GM21515 (cell line): ENCODE data around the gene ANAPC7.
"Not testable (repeated sequence)": the region's sequence is repeated elsewhere in the genome, so short reads cannot be mapped to it uniquely, and the experiment has no call there.

Experiments used
- ATAC-seq: cut with Tn5 transposase; IDR thresholded peaks from one replicate; pipeline ENCODE4 v1.9.1; 2021; ENCODE audit not compliant: unreplicated experiment

ANAPC7 gene

DNA sequence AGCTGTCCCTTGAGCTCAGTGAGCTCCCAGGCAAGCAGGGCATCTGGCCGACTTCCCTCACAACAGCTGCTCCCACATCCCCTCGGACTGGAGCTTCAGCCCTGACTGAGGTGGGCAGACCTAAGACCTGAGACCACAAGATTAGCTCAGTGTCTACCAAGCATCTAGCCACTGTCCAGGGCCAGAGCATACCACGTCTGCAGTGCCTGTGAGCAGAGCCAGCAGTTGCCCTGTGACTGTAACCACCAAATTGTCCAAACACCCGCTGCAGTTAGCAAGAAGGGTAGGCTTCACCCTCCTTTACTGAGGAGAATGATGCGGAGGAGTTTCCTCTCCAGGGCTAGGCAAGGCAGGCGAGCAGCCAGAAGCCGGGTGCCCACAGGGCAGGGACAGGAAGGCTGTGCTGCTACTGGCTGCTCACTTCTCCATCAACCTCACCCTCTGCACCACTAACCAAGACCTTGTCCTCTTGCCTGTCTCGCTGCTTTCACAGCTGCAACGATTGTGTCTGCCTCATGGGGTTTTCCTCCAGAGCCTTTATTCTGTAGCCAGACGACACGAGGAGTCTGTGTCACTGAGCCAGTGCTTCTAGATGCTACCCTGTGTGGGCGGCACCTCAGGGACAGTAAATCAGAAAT lies 53.9 kb downstream of the ANAPC7 start:
- no peak for ATAC-seq

DNA sequence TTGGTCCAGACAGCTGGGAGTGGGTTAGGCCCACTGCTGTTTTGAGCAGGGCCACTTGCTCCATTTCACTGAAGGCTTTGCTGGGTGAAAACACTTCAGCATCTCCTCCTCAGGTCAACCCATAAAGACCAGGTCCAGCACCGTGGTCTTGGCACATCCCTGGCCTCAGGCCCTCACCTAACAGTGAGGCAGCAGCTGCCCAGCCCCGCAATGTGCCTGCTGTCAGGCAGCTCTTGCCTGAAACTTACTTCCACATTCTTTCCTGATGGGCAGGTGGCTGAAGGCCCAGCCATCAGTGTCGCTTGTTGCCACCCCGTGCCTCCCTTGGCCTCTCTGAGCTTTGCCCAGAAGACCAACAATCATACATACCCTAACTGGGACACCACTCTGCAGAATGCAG lies 54.4 kb downstream of the ANAPC7 start:
- ATAC-seq = no peak

DNA sequence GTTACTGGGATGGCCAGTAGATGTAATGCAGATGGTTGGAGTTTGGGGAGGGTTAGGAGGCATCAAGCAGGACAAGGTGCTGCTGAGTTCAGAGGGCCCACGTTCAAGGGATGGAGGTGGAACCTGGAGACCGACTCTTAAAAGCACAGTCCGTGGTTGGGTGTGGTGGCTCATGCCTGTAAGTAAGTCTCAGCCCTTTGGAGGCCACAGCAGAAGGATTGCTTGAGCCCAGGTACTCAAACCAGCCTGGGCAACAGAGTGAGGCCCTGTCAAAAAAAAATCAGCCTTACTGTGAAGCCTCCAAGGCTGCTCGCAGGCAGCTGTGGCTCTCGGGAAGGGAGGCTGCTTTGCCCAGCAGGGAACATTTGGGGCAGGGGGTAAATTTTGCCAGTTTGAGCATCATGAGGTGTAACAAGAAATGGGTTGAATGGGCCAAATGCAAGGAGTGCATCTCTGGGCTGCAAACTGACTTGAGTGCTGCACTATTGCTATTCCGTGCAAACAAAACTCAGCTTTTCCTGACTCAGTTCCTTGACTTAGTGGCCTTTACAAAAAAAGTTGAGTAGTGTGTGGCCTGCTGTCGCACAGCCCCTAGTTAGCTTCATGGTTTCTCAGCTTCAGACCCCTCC lies 55.0 kb downstream of the ANAPC7 start:
- ATAC-seq = no peak

DNA sequence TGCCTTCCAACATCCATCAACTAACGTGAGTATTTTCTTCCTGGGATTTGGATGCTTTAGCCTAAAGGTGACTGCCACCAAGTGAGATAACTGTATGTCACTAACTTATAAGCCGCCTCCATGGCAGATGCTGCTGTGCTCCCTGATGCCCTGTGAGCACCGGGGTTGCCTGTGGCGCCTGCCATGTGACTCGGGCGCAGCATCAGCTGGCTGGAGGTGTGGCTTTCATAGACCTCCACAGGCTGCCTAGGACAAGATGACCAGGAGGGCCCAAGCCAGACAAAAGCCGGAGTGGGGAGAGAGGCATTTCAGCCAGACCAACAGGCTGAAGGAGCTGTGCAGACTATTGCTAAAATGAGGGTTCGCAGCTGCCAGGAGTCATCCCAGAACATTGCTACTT lies 55.7 kb downstream of the ANAPC7 start:
- no peak for ATAC-seq

DNA sequence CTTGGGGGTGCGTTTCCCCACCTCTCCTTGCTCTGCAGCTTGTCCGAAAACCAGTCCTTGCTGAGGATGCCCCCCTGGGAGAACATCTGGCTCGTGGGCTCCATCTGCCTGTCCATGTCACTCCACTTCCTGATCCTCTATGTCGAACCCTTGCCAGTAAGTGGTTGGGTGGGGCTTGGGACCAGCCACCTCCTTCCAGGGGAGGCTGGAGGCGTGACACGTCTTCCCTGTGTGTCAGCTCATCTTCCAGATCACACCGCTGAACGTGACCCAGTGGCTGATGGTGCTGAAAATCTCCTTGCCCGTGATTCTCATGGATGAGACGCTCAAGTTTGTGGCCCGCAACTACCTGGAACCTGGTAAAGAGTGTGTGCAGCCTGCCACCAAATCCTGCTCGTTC lies 57.5 kb downstream of the ANAPC7 start:
- ATAC-seq = no peak

DNA sequence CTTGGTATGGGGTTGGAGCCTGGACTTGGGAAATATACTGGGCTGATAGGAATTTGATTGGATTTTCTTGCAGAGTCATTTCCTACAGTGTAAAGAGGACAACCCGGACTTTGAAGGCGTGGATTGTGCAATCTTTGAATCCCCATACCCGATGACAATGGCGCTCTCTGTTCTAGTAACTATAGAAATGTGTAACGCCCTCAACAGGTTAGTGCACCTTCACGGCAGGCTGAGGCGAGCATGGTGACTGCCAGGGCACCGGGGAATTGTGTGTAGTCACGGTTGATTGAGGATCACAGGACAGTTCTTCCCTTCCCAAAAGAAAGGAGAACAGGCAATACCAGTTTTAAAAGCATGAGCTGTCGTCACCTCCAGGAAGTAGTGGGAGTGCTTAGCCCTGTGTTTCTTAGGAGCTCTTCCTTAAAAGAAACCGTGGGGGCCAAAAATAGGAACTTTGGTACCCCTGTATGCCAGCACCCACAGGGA lies 58.3 kb downstream of the ANAPC7 start:
- ATAC-seq = no peak

DNA sequence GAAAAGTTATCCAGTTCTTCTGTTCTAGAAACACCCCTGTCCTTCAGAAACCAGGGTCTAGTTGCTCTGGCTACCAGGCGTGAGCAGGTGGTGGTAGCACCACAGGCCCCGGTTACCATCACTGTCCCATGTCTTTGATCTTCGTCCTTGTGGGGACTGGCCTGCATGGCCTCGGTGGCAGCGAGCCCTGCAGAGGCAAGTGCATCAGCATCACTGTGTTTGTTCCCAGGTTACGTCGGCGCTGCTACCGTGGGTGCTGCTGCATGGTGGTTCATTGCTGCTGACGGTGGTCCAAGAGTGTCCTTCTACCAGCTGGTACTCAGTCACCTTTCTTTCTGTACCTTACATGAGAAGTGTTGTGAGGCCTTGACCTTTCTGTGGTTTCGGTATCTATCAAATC lies 58.9 kb downstream of the ANAPC7 start:
- ATAC-seq = no peak

DNA sequence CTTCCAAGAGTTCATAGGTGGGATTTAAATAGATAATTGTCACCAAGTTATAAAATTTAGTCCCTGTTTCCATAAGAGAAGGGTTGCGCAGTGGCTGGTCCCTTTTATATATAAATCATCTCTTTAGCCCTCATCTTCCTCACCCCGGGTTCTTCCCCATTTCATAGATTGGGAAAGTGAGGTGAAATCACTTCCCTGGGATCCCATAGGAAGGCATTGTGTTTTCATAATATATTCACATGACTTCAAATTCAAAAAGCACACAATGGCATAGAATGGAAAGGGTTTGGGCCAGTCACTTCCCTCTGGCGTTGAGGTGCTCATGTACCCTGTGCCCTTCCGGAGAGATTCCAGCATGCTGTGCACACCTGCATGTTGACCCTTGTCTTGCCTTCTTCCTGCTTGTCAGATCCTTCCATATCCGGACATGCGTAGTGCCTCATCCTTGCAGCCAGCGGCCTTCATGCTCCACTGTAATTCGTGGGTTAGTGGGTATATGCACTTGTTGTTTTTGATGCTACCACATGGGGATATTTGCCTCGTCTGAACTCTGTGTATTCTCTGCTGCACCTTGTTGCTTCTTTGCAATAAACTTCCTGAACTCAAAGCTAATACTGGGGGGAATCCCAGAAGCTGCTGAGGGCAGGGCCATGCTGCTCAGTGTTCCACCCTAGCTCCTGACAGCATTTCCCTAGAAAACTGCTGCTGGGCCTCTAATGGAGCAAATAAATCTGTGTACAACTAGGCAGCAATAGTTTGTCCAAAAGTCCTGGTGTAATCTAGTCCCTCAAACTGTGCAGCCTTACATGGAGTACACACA lies 59.6 kb downstream of the ANAPC7 start:
- no peak for ATAC-seq

DNA sequence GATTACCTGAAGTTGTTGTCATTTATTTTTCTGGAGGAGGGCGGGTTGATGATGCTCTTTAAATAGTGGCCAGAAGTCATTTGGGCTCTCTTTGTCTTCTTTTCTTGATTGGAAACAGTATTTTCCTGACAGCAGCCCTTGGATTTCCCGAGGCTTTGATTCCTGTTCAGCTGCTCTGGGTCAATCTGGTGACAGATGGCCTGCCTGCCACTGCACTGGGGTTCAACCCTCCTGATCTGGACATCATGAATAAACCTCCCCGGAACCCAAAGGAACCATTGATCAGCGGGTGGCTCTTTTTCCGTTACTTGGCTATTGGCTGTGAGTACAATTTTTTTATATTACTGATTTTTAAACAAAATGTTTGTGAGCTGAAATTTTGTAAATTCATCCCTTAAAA lies 60.4 kb downstream of the ANAPC7 start:
- ATAC-seq = no peak

DNA sequence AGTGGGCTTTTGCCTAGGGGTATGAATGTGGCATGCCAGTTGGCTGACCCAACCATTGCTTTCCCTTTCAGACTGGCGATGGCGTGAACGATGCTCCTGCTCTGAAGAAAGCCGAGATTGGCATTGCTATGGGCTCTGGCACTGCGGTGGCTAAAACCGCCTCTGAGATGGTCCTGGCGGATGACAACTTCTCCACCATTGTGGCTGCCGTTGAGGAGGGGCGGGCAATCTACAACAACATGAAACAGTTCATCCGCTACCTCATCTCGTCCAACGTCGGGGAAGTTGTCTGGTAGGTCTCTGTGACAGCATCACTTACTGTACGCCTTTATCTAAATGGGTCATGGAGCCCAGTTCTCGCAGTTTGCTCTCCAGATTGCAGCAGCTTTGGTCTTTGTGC lies 61.4 kb downstream of the ANAPC7 start:
- no peak for ATAC-seq

DNA sequence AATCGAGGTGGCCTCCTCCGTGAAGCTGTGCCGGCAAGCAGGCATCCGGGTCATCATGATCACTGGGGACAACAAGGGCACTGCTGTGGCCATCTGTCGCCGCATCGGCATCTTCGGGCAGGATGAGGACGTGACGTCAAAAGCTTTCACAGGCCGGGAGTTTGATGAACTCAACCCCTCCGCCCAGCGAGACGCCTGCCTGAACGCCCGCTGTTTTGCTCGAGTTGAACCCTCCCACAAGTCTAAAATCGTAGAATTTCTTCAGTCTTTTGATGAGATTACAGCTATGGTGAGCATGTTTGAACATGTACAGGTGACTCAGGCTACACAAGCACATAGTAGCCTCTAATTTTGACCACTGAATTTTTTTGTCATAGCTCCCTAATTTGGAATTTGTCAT lies 62.8 kb downstream of the ANAPC7 start:
- no peak for ATAC-seq

DNA sequence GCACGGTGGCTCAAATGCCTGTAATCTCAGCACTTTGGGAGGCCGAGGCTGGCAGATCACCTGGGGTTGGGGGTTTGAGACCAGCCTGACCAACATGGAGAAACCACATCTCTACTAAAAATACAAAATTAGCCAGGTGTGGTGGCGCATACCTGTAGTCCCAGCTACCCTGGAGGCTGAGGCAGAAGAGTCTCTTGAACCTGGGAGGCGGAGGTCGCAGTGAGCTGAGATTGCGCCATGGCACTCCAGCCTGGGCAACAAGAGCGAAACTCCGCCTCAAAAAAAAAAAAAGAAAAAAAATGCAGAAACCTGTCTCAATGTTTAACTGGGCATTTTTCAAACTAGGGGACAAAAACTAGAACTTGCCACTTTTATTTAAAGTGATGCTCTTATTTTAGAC lies 63.2 kb downstream of the ANAPC7 start:
- ATAC-seq = not testable (repeated sequence)

DNA sequence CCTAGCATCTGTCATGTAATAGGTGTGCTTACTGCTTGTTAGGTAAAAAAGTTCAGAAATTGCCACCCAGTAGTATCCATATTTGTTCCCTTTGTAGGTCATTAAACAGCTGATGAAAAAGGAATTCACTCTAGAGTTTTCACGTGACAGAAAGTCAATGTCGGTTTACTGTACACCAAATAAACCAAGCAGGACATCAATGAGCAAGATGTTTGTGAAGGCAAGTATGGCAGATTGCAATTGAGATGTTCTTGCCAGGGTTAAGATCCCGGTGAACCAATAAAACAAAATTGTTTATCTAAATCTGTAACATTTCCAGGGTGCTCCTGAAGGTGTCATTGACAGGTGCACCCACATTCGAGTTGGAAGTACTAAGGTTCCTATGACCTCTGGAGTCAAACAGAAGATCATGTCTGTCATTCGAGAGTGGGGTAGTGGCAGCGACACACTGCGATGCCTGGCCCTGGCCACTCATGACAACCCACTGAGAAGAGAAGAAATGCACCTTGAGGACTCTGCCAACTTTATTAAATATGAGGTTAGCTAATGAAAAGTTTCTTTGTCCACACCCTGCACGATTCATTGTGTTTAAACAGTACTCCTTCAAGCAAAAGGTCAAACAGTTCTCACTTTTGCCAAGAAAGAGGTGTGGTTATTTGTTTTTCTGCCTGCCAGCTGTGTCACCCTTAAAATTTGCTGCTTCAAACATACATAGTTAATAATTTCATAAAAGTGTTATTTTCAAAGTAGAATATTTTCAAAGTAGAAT lies 64.1 kb downstream of the ANAPC7 start:
- no peak for ATAC-seq

DNA sequence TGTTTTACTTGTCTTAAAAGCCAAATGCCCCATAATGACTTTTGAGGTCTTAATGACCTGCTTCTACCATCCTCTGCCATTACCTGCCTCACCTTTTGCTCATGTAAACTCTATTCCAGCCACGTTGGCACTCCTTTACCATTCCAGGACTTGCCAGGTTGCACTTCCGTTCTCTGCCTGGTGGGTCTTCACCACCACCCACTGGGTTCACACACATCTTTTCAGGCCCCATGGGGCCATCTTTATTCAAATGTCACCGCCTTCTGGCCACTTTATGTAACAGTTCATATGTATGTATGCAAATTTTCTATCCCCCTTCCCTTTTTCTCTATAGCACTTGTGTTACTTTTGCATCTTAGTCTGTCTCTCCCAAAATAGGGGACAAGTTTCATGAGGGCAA lies 64.8 kb downstream of the ANAPC7 start:
- no peak for ATAC-seq

DNA sequence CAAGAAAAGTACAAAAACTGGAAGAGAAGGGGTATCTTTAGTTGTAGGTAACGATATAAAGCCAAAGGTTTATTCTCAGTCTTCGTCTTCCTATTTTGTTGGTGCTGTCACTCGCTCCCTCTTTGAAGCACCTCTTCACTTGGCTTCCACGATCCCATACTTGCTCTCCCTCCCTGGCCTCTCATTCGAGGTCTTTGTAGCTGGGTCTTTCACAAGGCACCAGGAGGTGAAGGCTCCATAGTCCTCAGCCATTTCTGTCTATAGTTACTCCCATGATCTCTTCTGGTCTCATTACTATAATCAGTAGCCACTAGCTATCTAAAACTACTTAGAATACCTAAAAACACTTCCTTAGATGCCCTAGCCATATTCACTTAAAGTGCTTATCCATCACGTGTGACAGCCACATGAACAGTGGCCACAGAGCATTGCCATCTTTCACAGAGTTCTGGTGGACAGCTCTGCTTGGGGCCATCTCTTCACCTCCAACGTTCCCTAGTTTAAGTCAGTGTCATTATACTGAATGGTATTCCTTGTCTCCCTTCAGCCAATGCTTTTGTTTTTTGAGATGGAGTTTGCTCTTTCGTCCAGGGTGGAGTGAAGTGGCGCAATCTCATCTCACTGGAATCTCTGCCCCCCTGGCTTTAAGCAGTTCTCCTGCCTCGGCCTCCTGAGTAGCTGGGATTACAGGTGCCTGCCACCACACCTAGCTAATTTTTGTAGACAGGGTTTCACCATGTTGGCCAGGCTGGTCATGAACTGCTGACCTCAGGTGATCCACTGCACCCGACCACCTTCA lies 65.4 kb downstream of the ANAPC7 start:
- ATAC-seq = no peak

DNA sequence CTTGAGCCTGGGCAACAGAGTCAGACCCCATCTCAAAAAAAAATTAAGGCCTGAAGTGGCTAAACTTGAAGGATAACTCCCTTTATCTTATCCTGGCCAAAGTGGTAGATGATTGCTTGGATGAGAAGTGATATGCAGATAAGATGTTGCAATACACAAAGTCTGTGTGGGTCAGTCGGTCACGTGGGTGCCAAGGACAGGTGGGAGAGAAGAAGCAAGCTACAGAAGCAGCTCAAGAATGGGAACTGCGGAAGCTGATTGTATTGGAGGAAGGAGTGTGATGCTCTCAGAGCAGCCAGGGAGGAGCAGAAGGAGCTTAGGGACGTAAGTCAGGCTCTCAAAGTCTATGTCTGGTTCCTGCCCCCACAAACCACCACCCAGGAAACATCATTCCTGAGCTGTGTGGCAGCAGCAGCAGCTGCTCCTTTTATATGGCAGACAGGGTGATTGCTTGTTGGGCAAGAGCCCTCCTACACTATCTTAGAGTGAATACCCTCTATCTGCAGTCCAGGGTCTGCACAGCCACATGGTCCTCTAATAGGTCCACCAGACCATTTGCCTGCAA lies 67.9 kb downstream of the ANAPC7 start:
- ATAC-seq = no peak

DNA sequence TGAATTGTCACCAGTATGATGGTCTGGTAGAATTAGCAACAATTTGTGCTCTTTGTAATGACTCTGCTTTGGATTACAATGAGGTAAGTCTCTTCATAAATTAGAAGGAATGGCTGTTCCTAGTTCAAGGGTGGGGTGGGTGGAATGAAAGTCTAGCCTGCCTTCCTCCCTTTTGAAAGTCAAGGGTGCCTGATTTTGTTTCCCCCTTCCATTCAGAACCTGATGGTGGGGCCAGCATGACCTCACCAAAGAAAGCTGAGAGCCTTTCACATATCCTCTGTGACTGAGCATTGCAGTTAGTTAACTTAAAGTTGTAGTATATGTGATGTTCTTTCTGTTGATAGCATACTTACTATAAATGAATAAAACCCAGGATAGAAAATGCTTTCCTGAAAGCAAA lies 70.3 kb downstream of the ANAPC7 start:
- no peak for ATAC-seq

DNA sequence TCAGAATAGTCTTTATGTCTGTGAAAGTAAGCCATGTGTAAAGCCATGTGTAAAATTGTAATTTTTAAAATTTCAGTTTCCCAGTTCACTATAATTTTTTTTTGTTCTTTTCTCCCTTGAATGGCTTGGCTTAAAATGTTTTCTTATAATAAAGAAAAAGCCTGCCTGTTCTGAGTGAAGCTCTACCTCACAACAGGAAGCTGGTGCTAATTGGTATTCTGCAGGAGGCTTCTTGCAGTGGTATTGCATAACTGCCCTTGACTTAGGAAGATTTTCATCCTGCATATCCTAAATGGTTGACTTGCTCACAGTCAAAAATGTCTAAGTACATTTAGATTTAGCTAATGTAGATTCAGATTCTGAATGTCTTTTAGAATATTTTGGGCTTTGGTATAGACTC lies 73.0 kb downstream of the ANAPC7 start:
- no peak for ATAC-seq

DNA sequence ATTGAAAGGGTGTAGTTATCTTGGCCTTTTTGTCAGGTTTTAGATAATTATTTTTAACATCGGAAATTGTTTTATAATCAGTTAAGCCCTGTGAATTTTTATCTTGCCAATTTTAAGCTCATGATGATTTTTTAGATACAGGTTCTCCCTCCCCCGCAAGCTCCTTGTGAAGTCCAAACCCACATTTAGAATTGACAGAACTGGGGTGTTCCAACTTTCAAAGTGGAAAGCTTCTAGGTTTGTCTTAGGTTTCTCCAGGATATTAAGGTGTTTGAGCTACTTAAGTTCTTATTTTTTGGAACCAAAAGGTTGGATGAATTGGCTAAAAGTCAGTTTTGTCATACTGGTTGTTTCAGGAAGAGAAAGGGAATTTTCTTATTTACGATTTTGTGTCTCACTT lies 73.4 kb downstream of the ANAPC7 start:
- no peak for ATAC-seq

DNA sequence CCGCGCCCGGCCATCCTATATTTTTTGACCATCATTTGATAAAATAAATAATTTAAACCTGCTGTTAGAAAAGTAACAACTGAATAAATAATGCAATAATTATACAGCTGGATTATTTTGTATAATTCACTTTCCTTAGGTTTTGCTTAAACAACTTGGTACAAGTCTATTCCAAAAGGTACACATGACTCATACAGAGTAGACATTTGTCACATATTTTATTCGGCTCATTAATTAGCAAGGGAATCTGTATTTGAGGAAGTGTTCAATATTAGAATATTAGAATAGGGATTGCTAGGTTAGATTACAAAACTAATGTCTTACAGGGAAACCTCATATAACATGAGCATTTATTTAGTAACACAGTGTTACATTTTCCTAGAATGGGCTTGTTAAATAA lies 73.8 kb downstream of the ANAPC7 start:
- no peak for ATAC-seq
